HL-60 (cell line): ENCODE results near the gene ENTR1.

Source experiments
- DNase-seq, 2 experiments: peaks; one replicate each; pipeline ENCODE4 v3.0.0-alpha.2; 2010 to 2020; ENCODE audit warnings: low read depth in 1 of 2, low spot score in 1 of 2
- H3K27ac ChIP-seq: fragments of 250-450 bp; sonication (Bioruptor Pico); replicated peaks from 2 replicates; pipeline ENCODE4 v1.5.1; 2020; ENCODE audit warnings: mild to moderate bottlenecking, moderate library complexity
- H3K27me3 ChIP-seq: fragments of 250-450 bp; sonication (Bioruptor Pico); 2 replicates; pipeline ENCODE4 v1.5.1; 2021; ENCODE audit warnings: mild to moderate bottlenecking, moderate library complexity; ENCODE audit not compliant: insufficient read depth, poor library complexity, severe bottlenecking
- H3K4me3 ChIP-seq: replicated peaks from 2 replicates; pipeline ENCODE4 v1.5.1; 2011; ENCODE audit warnings: mild to moderate bottlenecking, control low read depth, low read length; ENCODE audit not compliant: insufficient read depth
- GABPA ChIP-seq: IDR thresholded peaks from 2 replicates; pipeline ENCODE4 v1.6.1; 2012; ENCODE audit warnings: low read depth
- POLR2AphosphoS5 ChIP-seq: IDR thresholded peaks from 2 replicates; pipeline ENCODE4 v1.6.1; 2012; ENCODE audit warnings: low read depth
- SPI1 ChIP-seq: IDR thresholded peaks from 2 replicates; pipeline ENCODE4 v1.6.1; 2012; ENCODE audit warnings: low read depth, mild to moderate bottlenecking, borderline replicate concordance
- TF ChIP-seq, protein P1 (sequence below): IDR thresholded peaks from 2 replicates; pipeline ENCODE4 v1.6.1; 2012; ENCODE audit warnings: low read depth; ENCODE audit not compliant: insufficient replicate concordance
- TF ChIP-seq, protein P2 (sequence below): IDR thresholded peaks from one replicate; pipeline ENCODE4 v1.5.1; 2011; ENCODE audit warnings: low read length, control low read depth, inconsistent platforms; ENCODE audit not compliant: insufficient read depth

ENTR1 gene

DNA sequence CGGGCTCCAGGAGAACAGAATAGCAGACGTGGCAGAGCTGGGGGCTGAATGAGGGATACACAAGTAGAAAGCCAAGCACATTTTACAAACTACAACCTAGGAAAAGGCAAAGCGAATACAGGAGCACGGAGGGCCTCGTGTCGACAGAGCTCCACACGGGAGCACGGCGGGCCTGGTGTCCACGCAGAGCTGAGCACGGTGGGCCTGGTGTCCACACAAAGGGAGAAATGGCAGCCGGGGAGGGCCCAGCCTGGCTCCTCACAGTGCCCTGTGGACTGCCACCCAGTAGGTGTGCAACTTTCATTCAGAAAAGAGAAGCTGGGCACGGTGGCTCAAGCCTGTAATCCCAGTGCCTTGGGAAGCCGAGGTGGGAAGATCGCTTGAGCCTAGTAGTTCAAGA, 32.7 kb upstream of the ENTR1 start:
- no peak overlapping the region for H3K27ac ChIP-seq

DNA sequence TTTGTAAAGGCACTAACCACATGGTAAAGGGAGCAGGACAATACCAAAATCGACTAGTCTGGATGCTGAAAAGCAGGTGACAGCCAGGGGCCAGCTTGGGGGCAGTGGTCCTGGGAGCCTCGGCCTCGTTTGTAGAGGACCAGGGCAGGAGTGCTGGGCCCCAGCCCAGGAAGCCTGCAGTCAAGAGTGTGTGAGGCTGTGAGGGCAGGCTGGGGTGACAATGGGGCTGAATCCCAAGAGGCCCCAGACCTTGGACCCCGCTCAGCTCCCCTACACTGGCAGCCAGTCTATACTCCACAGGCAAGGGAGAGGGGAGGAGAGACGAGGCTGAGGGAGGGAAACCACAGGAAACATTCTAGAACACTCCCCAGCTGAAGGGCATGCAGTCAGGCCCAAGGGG, 31.9 kb upstream of the ENTR1 start:
- TF ChIP-seq POLR2AphosphoS5 (no peak), SPI1 (no peak), GABPA (no peak)
- TF ChIP-seq, protein P1, sequence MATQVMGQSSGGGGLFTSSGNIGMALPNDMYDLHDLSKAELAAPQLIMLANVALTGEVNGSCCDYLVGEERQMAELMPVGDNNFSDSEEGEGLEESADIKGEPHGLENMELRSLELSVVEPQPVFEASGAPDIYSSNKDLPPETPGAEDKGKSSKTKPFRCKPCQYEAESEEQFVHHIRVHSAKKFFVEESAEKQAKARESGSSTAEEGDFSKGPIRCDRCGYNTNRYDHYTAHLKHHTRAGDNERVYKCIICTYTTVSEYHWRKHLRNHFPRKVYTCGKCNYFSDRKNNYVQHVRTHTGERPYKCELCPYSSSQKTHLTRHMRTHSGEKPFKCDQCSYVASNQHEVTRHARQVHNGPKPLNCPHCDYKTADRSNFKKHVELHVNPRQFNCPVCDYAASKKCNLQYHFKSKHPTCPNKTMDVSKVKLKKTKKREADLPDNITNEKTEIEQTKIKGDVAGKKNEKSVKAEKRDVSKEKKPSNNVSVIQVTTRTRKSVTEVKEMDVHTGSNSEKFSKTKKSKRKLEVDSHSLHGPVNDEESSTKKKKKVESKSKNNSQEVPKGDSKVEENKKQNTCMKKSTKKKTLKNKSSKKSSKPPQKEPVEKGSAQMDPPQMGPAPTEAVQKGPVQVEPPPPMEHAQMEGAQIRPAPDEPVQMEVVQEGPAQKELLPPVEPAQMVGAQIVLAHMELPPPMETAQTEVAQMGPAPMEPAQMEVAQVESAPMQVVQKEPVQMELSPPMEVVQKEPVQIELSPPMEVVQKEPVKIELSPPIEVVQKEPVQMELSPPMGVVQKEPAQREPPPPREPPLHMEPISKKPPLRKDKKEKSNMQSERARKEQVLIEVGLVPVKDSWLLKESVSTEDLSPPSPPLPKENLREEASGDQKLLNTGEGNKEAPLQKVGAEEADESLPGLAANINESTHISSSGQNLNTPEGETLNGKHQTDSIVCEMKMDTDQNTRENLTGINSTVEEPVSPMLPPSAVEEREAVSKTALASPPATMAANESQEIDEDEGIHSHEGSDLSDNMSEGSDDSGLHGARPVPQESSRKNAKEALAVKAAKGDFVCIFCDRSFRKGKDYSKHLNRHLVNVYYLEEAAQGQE, result no peak
- TF ChIP-seq, protein P2, sequence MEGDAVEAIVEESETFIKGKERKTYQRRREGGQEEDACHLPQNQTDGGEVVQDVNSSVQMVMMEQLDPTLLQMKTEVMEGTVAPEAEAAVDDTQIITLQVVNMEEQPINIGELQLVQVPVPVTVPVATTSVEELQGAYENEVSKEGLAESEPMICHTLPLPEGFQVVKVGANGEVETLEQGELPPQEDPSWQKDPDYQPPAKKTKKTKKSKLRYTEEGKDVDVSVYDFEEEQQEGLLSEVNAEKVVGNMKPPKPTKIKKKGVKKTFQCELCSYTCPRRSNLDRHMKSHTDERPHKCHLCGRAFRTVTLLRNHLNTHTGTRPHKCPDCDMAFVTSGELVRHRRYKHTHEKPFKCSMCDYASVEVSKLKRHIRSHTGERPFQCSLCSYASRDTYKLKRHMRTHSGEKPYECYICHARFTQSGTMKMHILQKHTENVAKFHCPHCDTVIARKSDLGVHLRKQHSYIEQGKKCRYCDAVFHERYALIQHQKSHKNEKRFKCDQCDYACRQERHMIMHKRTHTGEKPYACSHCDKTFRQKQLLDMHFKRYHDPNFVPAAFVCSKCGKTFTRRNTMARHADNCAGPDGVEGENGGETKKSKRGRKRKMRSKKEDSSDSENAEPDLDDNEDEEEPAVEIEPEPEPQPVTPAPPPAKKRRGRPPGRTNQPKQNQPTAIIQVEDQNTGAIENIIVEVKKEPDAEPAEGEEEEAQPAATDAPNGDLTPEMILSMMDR, result no peak
- no peak overlapping the region for H3K27ac ChIP-seq
- DNase-seq, result no peak
- no peak overlapping the region for H3K4me3 ChIP-seq
- H3K27me3 ChIP-seq, result no peaks in the 10 kb centered on the region

More for the DNA sequence above, 32.7 kb upstream of the ENTR1 start:
- no peak for TF ChIP-seq POLR2AphosphoS5
- TF ChIP-seq, protein P2, result no peak
- no peak for TF ChIP-seq GABPA
- TF ChIP-seq, protein P1, result no peak
- TF ChIP-seq SPI1, result no peak
- H3K4me3 ChIP-seq, result no peak overlapping the region
- DNase-seq, result no peak
- H3K27me3 ChIP-seq, result no peaks in the 10 kb centered on the region

DNA sequence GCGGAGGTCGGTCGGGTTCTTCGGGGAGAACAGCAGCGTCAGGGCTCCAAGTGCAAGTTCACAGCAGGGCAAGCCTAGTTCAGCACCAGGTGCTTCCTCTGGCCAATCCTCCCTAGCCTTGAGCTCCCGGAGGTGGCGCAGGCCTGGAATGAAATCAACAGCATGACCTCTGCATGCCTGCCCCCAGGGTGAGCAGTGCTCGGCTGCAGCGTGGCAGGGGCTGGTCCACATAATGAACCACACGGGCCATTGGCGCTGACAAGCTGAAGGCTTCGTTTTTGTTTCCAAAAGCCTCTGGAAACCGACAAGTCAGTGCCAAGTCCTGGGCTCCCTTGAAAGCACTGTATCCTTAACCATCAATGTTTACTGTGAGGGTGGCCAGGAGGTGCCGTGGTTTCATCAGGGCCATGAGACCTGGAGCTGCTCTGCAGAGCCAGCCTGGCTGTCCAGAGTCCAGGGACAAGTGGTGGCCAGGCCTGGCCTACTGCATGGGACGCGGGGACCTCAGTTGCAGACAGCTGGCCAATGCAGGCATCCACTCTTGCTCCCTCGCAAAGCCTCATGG, 31.3 kb upstream of the ENTR1 start:
- no peak overlapping the region for H3K4me3 ChIP-seq
- H3K27me3 ChIP-seq, result no peaks in the 10 kb centered on the region
- no peak for DNase-seq
- H3K27ac ChIP-seq, result no peak overlapping the region
- no peak for TF ChIP-seq GABPA
- TF ChIP-seq, protein P2, result no peak
- TF ChIP-seq SPI1, result no peak
- no peak for TF ChIP-seq POLR2AphosphoS5
- TF ChIP-seq, protein P1, result no peak
